ENCODE data around the gene UROC1.

Gene UROC1

DNA sequence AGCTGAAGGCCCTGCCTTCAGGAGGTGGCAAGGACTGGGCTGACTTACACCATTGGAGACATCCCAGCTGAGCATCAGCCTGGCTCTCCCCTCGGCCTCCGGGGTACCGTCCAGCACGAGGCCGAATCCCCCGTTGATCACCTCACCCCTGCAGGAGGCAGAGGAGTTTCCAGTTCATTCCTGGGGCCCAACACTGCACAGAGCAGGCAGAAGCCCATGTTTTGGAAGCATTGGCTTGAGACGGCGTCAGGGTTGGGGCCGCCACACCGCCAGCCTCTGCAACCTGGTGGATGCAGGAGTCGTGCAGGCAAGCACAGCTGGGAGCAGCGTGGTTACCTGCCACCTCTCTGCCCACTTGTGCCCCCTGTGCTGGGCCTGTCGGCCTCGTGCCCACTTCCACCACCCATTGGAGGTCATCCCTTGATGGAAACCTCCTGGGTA, 34.2 kb downstream of the UROC1 start:
- TF ChIP-seq POLR2AphosphoS5 (IDR thresholded peaks at IDR 0.05; ENCODE audit: low read depth) = no peak
- TF ChIP-seq, protein P1, sequence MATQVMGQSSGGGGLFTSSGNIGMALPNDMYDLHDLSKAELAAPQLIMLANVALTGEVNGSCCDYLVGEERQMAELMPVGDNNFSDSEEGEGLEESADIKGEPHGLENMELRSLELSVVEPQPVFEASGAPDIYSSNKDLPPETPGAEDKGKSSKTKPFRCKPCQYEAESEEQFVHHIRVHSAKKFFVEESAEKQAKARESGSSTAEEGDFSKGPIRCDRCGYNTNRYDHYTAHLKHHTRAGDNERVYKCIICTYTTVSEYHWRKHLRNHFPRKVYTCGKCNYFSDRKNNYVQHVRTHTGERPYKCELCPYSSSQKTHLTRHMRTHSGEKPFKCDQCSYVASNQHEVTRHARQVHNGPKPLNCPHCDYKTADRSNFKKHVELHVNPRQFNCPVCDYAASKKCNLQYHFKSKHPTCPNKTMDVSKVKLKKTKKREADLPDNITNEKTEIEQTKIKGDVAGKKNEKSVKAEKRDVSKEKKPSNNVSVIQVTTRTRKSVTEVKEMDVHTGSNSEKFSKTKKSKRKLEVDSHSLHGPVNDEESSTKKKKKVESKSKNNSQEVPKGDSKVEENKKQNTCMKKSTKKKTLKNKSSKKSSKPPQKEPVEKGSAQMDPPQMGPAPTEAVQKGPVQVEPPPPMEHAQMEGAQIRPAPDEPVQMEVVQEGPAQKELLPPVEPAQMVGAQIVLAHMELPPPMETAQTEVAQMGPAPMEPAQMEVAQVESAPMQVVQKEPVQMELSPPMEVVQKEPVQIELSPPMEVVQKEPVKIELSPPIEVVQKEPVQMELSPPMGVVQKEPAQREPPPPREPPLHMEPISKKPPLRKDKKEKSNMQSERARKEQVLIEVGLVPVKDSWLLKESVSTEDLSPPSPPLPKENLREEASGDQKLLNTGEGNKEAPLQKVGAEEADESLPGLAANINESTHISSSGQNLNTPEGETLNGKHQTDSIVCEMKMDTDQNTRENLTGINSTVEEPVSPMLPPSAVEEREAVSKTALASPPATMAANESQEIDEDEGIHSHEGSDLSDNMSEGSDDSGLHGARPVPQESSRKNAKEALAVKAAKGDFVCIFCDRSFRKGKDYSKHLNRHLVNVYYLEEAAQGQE (IDR thresholded peaks at IDR 0.05; ENCODE audit: insufficient replicate concordance, low read depth) = no peak
- no peak for TF ChIP-seq SPI1 (IDR thresholded peaks at IDR 0.05; ENCODE audit: borderline replicate concordance, low read depth)
- TF ChIP-seq CTCF (IDR thresholded peaks at IDR 0.05; ENCODE audit: insufficient read depth, low read length) = no peak
- TF ChIP-seq GABPA (IDR thresholded peaks at IDR 0.05; ENCODE audit: low read depth) = no peak

GRCh38 chr3:126482503-126483255, 34.9 kb downstream of the UROC1 start:
- TF ChIP-seq GABPA (IDR thresholded peaks at IDR 0.05; ENCODE audit: low read depth) = no peak
- no peak for TF ChIP-seq SPI1 (IDR thresholded peaks at IDR 0.05; ENCODE audit: borderline replicate concordance, low read depth)
- TF ChIP-seq CTCF (IDR thresholded peaks at IDR 0.05; ENCODE audit: insufficient read depth, low read length) = no peak
- no peak for TF ChIP-seq POLR2AphosphoS5 (IDR thresholded peaks at IDR 0.05; ENCODE audit: low read depth)
- TF ChIP-seq, protein P1 (IDR thresholded peaks at IDR 0.05; ENCODE audit: insufficient replicate concordance, low read depth) = no peak
- DNase-seq (ENCODE audit: low read depth in 1 of 2, low spot score in 1 of 2) = no peak
- H3K4me3 ChIP-seq (replicated peaks; ENCODE audit: insufficient read depth, low read length) = no peak overlapping the region
- H3K27ac ChIP-seq (replicated peaks) = no peak overlapping the region
- H3K27me3 ChIP-seq (ENCODE audit: insufficient read depth, poor library complexity, severe bottlenecking) = no peaks in the 10 kb centered on the region

More for the DNA sequence above, 34.2 kb downstream of the UROC1 start:
- no peaks in the 10 kb centered on the region for H3K27me3 ChIP-seq (ENCODE audit: insufficient read depth, poor library complexity, severe bottlenecking)
- H3K4me3 ChIP-seq (replicated peaks; ENCODE audit: insufficient read depth, low read length) = no peak overlapping the region
- DNase-seq (ENCODE audit: low read depth in 1 of 2, low spot score in 1 of 2) = no peak
- no peak overlapping the region for H3K27ac ChIP-seq (replicated peaks)

DNA sequence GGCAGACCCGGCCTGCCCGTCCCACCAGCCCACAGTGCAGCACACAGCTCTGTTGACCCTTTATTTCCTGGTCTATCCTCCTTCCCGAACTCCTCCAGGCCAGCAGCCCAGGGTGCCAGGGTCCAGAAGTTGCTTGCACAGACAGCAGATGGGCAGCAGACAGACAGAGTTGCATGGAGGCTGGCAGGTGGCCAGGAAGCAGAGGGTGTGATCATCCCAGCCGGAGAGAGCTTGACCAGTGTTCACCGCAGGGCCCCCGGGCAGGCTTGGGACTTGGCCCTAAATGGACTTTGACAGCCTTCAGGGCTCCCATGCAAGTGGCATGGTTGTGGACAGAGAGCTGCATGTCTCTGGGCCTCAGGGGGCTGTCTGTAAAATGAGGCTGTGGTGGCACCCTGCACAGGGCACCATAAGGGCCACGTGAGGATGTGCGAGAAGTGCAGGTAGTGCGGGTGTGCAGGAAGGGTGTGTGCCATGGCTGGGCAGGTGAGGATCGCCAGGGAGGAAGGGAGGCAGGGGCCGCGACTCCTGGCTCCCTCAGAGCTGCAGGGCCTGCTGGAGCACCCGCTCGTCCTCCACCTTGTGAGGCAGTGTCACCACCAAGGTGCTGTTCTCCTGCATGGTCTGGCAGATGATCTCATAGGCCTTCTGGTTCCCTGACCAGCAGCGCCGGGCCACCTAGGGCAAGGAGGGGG, 35.6 kb downstream of the UROC1 start:
- Histone ChIP-seq H3K4me3 (replicated peaks; ENCODE audit: insufficient read depth, low read length) (no peak overlapping the region), H3K27ac (replicated peaks) (no peak overlapping the region), H3K27me3 (ENCODE audit: insufficient read depth, poor library complexity, severe bottlenecking) (no peaks in the 10 kb centered on the region)
- TF ChIP-seq, protein P1 (IDR thresholded peaks at IDR 0.05; ENCODE audit: insufficient replicate concordance, low read depth) = no peak
- TF ChIP-seq GABPA (IDR thresholded peaks at IDR 0.05; ENCODE audit: low read depth) = no peak
- no peak for TF ChIP-seq POLR2AphosphoS5 (IDR thresholded peaks at IDR 0.05; ENCODE audit: low read depth)
- TF ChIP-seq CTCF (IDR thresholded peaks at IDR 0.05; ENCODE audit: insufficient read depth, low read length) = no peak
- TF ChIP-seq SPI1 (IDR thresholded peaks at IDR 0.05; ENCODE audit: borderline replicate concordance, low read depth) = no peak
- no peak for DNase-seq (ENCODE audit: low read depth in 1 of 2, low spot score in 1 of 2)

All from HL-60 (cell line).